Natural killer cell (primary cell): Measurements from ENCODE around the gene ARHGAP26. TPM values are rescaled to one million over a fixed set of nuclear protein-coding genes. Genes with fewer than 3 reads are reported as not detected.

ENCODE experiments used
- ATAC-seq, 3 donors: fragments of 150-1000 bp in 2 of 3; fragments of 200-7000 bp in 1 of 3; cut with Tn5 transposase; 1 replicate in 1 of 3; 2 replicates in 2 of 3; pipeline ENCODE4 v1.10.0; 2021; ENCODE audit warnings: mild to moderate bottlenecking in 2 of 3, moderate library complexity in 2 of 3
- DNase-seq, 2 donors: peaks; one replicate each; pipeline versions ENCODE4 v3.0.0 to v3.0.0-alpha.2; 2013 to 2021; ENCODE audit warnings: mixed read lengths in 1 of 2
- H3K27ac ChIP-seq: one replicate; pipeline ENCODE4 v1.5.1; 2013; ENCODE audit warnings: mild to moderate bottlenecking, low read length
- H3K27me3 ChIP-seq: one replicate; pipeline ENCODE4 v1.6.1; 2013; ENCODE audit warnings: low read length; ENCODE audit not compliant: control insufficient read depth, insufficient read depth
- H3K36me3 ChIP-seq: one replicate; pipeline ENCODE4 v1.6.1; 2013; ENCODE audit warnings: low read length; ENCODE audit not compliant: control insufficient read depth, insufficient read depth
- H3K4me1 ChIP-seq: one replicate; pipeline ENCODE4 v1.6.1; 2013; ENCODE audit warnings: low read length; ENCODE audit not compliant: control insufficient read depth, insufficient read depth
- H3K4me3 ChIP-seq: one replicate; pipeline ENCODE4 v1.5.1; 2013; ENCODE audit warnings: low read length
- H3K9me3 ChIP-seq: one replicate; pipeline ENCODE4 v1.6.1; 2013; ENCODE audit warnings: low read length; ENCODE audit not compliant: control insufficient read depth, insufficient read depth
- H3K27ac Mint-ChIP-seq, 2 donors: one replicate each; pipeline ENCODE4 v1.8.0; 2022; ENCODE audit warnings: mild to moderate bottlenecking in 2 of 2, mixed read lengths in 2 of 2, moderate library complexity in 1 of 2
- H3K27me3 Mint-ChIP-seq, 2 donors: one replicate each; pipeline ENCODE4 v1.8.0; 2022; ENCODE audit warnings: low read depth in 2 of 2, mixed read lengths in 2 of 2
- H3K36me3 Mint-ChIP-seq: one replicate; pipeline ENCODE4 v1.8.0; 2022; ENCODE audit warnings: mixed read lengths
- H3K4me1 Mint-ChIP-seq, 2 donors: one replicate each; pipeline ENCODE4 v1.8.0; 2022; ENCODE audit warnings: mixed read lengths in 2 of 2
- H3K4me3 Mint-ChIP-seq: one replicate; pipeline ENCODE4 v1.8.0; 2022; ENCODE audit warnings: mild to moderate bottlenecking, moderate library complexity, mixed read lengths
- H3K9me3 Mint-ChIP-seq, 2 donors: one replicate each; pipeline ENCODE4 v1.8.0; 2022; ENCODE audit warnings: mixed read lengths in 2 of 2
- CTCF ChIP-seq: fragments of 200-600 bp; IDR thresholded peaks from one replicate; pipeline ENCODE4 v1.8.0; 2022; ENCODE audit warnings: antibody characterized with exemption
- WGBS: methylation state at CpG from one replicate; pipeline ENCODE4 v1.1.7; 2013; ENCODE audit warnings: missing lambda C conversion rate; ENCODE audit not compliant: insufficient coverage; 5-methylcytosine and 5-hydroxymethylcytosine counted together
- intact Hi-C: fragments of 100-400 bp; cut with micrococcal nuclease; formaldehyde crosslinking; loops from one replicate; pipeline ENCODE4 v1.14.2; 2022
- total RNA-seq, 4 donors: library from RNA; stranded (reverse); fragments of 120-200 nt in 1 of 4; gene quantifications; one replicate each; pipeline versions ENCODE4 v1.2.3 to v1.2.4, GENCODE V29; 2013 to 2022

ARHGAP26 gene
- total RNA-seq, 3 donors from 2014 or later (not counting 1 experiment from before 2014, with no cell fraction given), result 153 to 159 (median 158) TPM

GRCh38 chr5:143017541-143017940 is 247.4 kb downstream of the ARHGAP26 start:
- H3K27ac Mint-ChIP-seq, result peak overlapping the region; percentile 45 to 81
- intact Hi-C loops, result no loop called here

GRCh38 chr5:143017992-143018391 is 247.8 kb downstream of the ARHGAP26 start:
- Histone ChIP-seq H3K9me3 (no peaks in the 10 kb centered on the region), H3K36me3 (peaks cover 24% of the 10 kb centered on the region), H3K4me3 (no peak overlapping the region), H3K27me3 (no peaks in the 10 kb centered on the region), H3K27ac (no peak overlapping the region), H3K4me1 (peaks cover 2% of the 10 kb centered on the region)
- WGBS, result no CpG with 5 or more reads among the region's 1 CpG
- H3K9me3 Mint-ChIP-seq, result no peaks in the 10 kb centered on the region
- TF ChIP-seq CTCF, result no peak
- intact Hi-C loops, result no loop called here
- H3K36me3 Mint-ChIP-seq, result peaks cover 24% of the 10 kb centered on the region
- no peaks in the 10 kb centered on the region for H3K27me3 Mint-ChIP-seq
- peaks cover 21 to 26% of the 10 kb centered on the region in 2 donors for H3K4me1 Mint-ChIP-seq
- H3K27ac Mint-ChIP-seq, result peak overlapping the region; percentile 45 to 81
- ATAC-seq (no peak), DNase-seq (no peak)
- H3K4me3 Mint-ChIP-seq, result no peak overlapping the region

More at GRCh38 chr5:143017541-143017940, 247.4 kb downstream of the ARHGAP26 start:
- Histone ChIP-seq H3K4me3 (no peak overlapping the region), H3K27me3 (no peaks in the 10 kb centered on the region), H3K4me1 (no peaks in the 10 kb centered on the region), H3K36me3 (peaks cover 24% of the 10 kb centered on the region), H3K27ac (no peak overlapping the region), H3K9me3 (no peaks in the 10 kb centered on the region)
- WGBS, result 100% methylated on average over 1 of the region's 1 CpG
- no peaks in the 10 kb centered on the region for H3K9me3 Mint-ChIP-seq
- TF ChIP-seq CTCF, result no peak
- peaks cover 24% of the 10 kb centered on the region for H3K36me3 Mint-ChIP-seq
- no peak overlapping the region for H3K4me3 Mint-ChIP-seq
- ATAC-seq, result no peak
- no peaks in the 10 kb centered on the region for H3K27me3 Mint-ChIP-seq
- peaks cover 21 to 22% of the 10 kb centered on the region in 2 donors for H3K4me1 Mint-ChIP-seq
- DNase-seq, result no peak

GRCh38 chr5:143019157-143019556 is 249.0 kb downstream of the ARHGAP26 start:
- ATAC-seq (no peak), DNase-seq (no peak)
- WGBS, result 79% methylated on average over 2 of the region's 4 CpGs
- Mint-ChIP-seq H3K9me3 (no peaks in the 10 kb centered on the region), H3K27me3 (no peaks in the 10 kb centered on the region), H3K27ac (peak overlapping the region; percentile 24 to 45), H3K4me1 (peaks cover 33 to 38% of the 10 kb centered on the region in 2 donors), H3K4me3 (no peak overlapping the region), H3K36me3 (peaks cover 24% of the 10 kb centered on the region)
- TF ChIP-seq CTCF, result no peak
- H3K4me3 ChIP-seq, result no peak overlapping the region
- peaks cover 21% of the 10 kb centered on the region for H3K36me3 ChIP-seq
- peaks cover 12% of the 10 kb centered on the region for H3K4me1 ChIP-seq
- intact Hi-C loops, result no loop called here
- H3K27ac ChIP-seq, result no peak overlapping the region
- H3K9me3 ChIP-seq, result no peaks in the 10 kb centered on the region
- no peaks in the 10 kb centered on the region for H3K27me3 ChIP-seq
